GM12865 (cell line): ENCODE results near the gene TSPAN11.

ENCODE experiments used
- DNase-seq: peaks from one replicate; pipeline ENCODE4 v3.0.0; 2010; ENCODE audit warnings: low read depth
- H3K4me3 ChIP-seq: 2 replicates; pipeline ENCODE4 v1.5.1; 2011; ENCODE audit warnings: mild to moderate bottlenecking, low read depth, low read length, control low read depth
- TF ChIP-seq, protein P1 (sequence below): IDR thresholded peaks from 2 replicates; pipeline ENCODE4 v1.5.1; 2011; ENCODE audit warnings: low read length, control low read depth, low read depth, inconsistent platforms; ENCODE audit not compliant: insufficient read depth; ENCODE audit errors: missing control alignments

The TSPAN11 gene

DNA sequence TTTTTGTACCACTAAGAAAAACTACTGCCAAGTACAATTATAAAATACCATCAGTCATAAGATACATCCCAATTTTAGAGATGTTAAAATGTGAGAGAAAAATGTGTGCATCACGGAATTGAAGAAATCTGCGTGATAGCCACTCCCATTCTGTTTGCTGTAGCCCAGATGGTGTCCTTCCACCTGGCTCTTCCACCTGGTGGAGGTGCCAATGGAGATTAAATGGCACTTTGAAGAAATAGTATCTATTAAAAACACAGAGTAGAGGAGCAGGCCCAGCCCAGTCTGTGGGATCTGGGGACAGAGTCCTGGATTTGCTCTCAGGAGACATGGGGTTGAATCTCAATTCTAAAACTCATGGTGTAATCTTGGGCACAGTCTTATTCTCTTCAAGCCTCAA lies 35.5 kb downstream of the TSPAN11 start:
- no peak for DNase-seq
- H3K4me3 ChIP-seq, result no peak overlapping the region
- TF ChIP-seq, protein P1, sequence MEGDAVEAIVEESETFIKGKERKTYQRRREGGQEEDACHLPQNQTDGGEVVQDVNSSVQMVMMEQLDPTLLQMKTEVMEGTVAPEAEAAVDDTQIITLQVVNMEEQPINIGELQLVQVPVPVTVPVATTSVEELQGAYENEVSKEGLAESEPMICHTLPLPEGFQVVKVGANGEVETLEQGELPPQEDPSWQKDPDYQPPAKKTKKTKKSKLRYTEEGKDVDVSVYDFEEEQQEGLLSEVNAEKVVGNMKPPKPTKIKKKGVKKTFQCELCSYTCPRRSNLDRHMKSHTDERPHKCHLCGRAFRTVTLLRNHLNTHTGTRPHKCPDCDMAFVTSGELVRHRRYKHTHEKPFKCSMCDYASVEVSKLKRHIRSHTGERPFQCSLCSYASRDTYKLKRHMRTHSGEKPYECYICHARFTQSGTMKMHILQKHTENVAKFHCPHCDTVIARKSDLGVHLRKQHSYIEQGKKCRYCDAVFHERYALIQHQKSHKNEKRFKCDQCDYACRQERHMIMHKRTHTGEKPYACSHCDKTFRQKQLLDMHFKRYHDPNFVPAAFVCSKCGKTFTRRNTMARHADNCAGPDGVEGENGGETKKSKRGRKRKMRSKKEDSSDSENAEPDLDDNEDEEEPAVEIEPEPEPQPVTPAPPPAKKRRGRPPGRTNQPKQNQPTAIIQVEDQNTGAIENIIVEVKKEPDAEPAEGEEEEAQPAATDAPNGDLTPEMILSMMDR, result no peak

DNA sequence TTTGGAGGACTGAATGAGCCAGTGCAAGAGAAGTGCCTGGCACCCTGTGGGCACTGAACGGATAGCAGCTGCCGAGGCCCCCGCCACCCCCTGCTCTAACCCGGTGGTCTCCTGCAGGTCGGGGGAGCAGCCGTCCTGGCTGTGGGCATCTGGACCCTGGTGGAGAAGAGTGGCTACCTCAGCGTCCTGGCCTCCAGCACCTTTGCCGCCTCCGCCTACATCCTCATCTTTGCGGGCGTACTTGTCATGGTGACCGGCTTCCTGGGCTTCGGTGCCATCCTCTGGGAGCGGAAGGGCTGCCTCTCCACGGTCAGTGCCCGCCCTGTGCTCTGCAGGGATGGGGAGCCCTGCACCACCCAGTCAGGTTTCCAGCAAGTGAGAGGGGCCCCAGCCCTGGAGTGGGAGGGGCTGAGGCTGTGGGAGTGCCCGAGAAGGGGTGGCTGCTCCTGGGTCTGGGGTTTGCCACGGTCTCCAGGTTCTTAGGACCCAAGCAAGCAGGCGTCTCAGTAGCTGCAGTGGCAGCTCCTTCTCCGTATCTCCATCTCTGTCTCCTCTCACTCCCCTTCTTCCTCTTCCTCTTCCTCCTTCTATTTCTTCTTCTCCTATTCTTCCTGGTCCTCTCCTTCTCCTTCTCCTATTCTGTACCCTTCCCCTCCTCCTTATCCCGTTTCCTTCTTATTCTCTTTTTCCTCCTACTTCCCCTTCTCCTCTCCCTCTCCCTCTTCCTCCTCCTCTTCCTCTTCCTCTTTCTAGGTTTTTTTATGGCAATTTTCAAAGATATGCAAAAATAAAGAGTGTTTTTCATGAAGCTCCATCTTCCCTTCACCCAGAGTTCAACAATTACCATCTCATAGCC lies 37.4 kb downstream of the TSPAN11 start:
- TF ChIP-seq, protein P1, result no peak
- H3K4me3 ChIP-seq, result no peak overlapping the region
- no peak for DNase-seq

DNA sequence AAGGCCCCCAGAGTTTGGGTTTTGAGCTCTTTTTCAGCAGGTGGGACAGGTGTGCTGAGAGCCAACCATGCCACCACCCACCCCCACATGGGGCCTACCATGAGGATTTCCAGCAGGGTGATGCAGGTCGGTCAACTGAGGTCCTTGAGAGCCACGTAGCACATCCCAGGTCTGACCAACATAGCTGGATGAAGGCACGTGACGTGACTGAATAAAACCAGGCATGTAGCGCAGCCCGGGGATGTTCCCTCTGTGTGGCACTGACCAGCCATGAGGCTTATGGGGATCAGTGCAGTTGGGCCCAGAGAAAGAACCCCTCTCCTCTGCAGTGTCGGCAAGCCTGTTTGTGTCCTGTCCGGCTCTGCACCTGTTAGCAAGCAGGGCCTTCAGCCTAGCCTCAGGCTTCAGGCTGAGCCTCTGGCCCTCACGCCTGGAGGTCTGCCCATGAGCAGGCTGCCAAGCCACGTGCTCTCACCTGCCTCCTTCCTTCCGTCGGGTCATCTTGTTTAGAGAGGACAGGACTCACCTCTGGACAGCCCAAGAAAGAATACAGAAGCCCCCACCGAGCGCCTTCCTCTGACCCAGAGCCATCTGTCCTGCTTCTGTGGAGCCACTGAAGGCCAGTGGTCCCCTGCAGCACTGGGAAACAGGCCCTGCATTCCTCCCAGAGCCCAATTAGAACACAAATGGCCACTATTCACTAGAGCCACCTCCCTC lies 38.5 kb downstream of the TSPAN11 start:
- TF ChIP-seq, protein P1, result no peak
- DNase-seq, result no peak
- H3K4me3 ChIP-seq, result no peak overlapping the region

DNA sequence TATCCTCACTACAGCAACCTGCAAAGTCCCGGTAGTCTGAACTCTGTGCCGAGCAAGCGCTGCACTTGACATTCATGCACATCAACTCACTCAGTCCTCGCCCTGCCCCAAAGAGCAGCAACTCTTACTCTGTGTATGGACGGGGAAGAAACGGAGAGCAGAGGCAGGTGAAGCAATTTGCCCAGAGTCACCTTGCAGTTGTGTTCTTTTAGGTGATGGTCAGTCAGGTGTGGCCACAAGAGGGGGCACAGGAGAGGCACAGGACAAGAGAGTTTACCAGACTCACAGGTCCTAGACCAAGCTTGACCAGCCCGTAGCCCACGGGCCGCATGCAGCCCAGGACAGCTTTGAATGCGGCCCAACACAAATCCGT lies 39.1 kb downstream of the TSPAN11 start:
- TF ChIP-seq, protein P1, result no peak
- H3K4me3 ChIP-seq, result no peak overlapping the region
- no peak for DNase-seq

DNA sequence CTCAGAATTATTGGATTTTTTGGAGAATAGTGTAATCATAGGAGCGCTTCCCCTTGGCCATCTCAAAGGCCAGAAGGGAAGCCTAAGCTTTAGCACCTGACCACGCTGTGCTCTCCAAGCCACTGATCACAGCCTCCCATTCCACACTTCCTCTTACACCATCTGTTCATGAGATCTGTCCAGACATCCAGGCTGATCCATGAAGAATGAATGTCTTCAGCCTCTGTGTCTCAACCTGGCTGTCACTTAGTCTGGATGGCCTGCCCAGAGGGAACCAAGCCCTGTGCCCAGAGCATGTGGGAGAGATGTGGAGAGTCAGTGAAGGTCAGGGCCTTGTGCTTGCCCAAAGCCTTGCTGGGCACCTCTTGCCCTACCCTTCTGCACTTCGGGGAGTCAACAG lies 40.5 kb downstream of the TSPAN11 start:
- DNase-seq, result no peak
- TF ChIP-seq, protein P1, result no peak
- H3K4me3 ChIP-seq, result no peak overlapping the region

DNA sequence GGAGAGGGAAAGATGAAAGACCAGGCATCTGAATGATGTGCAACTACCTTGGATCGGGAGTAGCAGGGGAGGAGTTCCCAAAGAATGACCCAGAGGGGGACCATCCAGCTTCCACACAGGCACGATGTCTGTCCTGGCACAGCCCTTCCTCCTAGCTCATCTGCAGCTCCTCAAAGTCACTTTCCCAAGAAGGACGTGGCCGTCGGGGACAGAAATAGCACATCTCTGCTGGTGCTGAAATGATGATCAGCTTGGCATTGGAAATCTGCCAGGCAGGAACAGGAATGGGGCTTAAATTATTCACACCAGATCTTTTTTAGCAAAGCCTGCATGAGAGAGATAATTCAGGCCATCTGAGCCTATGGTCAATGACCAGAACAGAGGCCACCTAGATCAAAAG lies 41.7 kb downstream of the TSPAN11 start:
- TF ChIP-seq, protein P1, result no peak
- H3K4me3 ChIP-seq, result no peak overlapping the region
- DNase-seq, result no peak
